ENCODE data around the gene FAF1.

DNA sequence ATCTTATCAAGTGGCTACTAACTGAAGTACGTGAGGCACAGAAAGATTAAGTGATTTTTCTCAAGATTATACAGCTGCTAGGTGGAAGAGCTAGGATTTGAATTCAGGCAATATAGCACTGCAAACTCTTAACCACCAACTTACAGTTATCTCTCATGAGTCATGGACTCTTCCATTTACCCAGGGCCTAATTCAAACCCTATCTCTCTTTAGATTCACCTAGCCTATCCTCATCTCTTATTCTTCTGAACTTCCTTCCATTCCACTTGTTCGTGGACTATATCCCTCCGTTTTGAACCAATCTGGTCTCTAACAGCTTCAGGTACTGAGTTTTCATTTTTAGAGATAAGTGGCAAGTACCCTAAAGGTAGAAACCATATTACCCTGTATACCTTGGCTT is 444.0 kb downstream of the FAF1 start:
- TF ChIP-seq REST (IDR thresholded peaks at IDR 0.05; ENCODE audit: low read depth) = no peak
- no peak for TF ChIP-seq EZH2 (IDR thresholded peaks at IDR 0.05)
- TF ChIP-seq, protein P1, sequence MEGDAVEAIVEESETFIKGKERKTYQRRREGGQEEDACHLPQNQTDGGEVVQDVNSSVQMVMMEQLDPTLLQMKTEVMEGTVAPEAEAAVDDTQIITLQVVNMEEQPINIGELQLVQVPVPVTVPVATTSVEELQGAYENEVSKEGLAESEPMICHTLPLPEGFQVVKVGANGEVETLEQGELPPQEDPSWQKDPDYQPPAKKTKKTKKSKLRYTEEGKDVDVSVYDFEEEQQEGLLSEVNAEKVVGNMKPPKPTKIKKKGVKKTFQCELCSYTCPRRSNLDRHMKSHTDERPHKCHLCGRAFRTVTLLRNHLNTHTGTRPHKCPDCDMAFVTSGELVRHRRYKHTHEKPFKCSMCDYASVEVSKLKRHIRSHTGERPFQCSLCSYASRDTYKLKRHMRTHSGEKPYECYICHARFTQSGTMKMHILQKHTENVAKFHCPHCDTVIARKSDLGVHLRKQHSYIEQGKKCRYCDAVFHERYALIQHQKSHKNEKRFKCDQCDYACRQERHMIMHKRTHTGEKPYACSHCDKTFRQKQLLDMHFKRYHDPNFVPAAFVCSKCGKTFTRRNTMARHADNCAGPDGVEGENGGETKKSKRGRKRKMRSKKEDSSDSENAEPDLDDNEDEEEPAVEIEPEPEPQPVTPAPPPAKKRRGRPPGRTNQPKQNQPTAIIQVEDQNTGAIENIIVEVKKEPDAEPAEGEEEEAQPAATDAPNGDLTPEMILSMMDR (IDR thresholded peaks at IDR 0.05 in 2 of 3, conservative IDR thresholded peaks at IDR 0.05 in 1 of 3; ENCODE audit: borderline replicate concordance in 1 of 3, insufficient read depth in 1 of 3, low read depth in 2 of 3, low read length in 2 of 3) = no peak
- no peak for TF ChIP-seq ATF3 (IDR thresholded peaks at IDR 0.05)
- TF ChIP-seq POLR2AphosphoS5 (IDR thresholded peaks at IDR 0.05; ENCODE audit: low read depth, low read length) = no peak
- TF ChIP-seq ZNF274 (IDR thresholded peaks at IDR 0.05; ENCODE audit: low read depth, low read length) = no peak
- TF ChIP-seq SP1 (IDR thresholded peaks at IDR 0.05; ENCODE audit: low read depth) = no peak
- no peak for TF ChIP-seq POLR2A (IDR thresholded peaks at IDR 0.05; ENCODE audit: borderline replicate concordance, extremely low read depth, insufficient read depth, insufficient read length)
- TF ChIP-seq EZH2phosphoT487 (IDR thresholded peaks at IDR 0.05; ENCODE audit: borderline replicate concordance) = no peak
- TF ChIP-seq YY1 (IDR thresholded peaks at IDR 0.05; ENCODE audit: extremely low read depth, insufficient replicate concordance, low read depth, low read length) = no peak
- TF ChIP-seq, protein P2, sequence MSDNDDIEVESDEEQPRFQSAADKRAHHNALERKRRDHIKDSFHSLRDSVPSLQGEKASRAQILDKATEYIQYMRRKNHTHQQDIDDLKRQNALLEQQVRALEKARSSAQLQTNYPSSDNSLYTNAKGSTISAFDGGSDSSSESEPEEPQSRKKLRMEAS (IDR thresholded peaks at IDR 0.05) = no peak
- TF ChIP-seq EGR1 (IDR thresholded peaks at IDR 0.05; ENCODE audit: low read depth) = no peak
- TF ChIP-seq RAD21 (IDR thresholded peaks at IDR 0.05; ENCODE audit: low read depth) = no peak
